Loucy (cell line): ENCODE measurements around the gene ADIPOR2.

ENCODE experiments used
- EZH2phosphoT487 ChIP-seq: fragments of 200-600 bp; IDR thresholded peaks from 2 replicates; pipeline ENCODE4 v1.6.1; 2018; ENCODE audit warnings: antibody characterized with exemption, mild to moderate bottlenecking, moderate library complexity, borderline replicate concordance
- TF ChIP-seq, protein P1 (sequence below): fragments of 200-600 bp; sonication (generic); conservative IDR thresholded peaks from 2 replicates; pipeline ENCODE4 v1.5.1; 2014; ENCODE audit warnings: mild to moderate bottlenecking, antibody characterized with exemption, low read length

DNA sequence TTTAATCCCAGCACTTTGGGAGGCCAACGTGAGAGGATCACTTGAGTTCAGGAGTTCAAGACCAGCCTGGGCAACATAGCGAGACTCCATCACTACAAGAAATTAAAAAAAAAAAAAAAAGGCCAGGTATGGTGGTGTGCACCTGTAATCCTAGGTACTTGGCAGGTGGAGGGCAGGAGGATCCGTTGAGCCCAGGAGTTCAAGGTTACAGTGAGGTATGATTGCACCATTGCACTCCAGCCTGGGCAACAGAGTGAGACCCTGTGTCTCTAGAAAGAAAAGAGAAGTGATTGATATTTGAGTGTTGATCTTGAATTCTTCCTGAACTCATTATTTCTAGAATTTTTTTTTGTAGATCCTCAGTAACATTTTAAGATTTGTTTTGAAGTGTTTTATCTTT lies 59.4 kb downstream of the ADIPOR2 start:
- TF ChIP-seq, protein P1, sequence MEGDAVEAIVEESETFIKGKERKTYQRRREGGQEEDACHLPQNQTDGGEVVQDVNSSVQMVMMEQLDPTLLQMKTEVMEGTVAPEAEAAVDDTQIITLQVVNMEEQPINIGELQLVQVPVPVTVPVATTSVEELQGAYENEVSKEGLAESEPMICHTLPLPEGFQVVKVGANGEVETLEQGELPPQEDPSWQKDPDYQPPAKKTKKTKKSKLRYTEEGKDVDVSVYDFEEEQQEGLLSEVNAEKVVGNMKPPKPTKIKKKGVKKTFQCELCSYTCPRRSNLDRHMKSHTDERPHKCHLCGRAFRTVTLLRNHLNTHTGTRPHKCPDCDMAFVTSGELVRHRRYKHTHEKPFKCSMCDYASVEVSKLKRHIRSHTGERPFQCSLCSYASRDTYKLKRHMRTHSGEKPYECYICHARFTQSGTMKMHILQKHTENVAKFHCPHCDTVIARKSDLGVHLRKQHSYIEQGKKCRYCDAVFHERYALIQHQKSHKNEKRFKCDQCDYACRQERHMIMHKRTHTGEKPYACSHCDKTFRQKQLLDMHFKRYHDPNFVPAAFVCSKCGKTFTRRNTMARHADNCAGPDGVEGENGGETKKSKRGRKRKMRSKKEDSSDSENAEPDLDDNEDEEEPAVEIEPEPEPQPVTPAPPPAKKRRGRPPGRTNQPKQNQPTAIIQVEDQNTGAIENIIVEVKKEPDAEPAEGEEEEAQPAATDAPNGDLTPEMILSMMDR: no peak
- TF ChIP-seq EZH2phosphoT487: no peak
